Trophoblast cell (in vitro differentiated cells and primary cell): ENCODE measurements around the gene COL19A1.

Experiments used
- DNase-seq, 2 donors: peaks; one replicate each; pipeline ENCODE4 v3.0.0-alpha.2; 2016
- H2AFZ ChIP-seq: 2 replicates; pipeline ENCODE4 v1.6.1; 2013; ENCODE audit warnings: low read length, moderate library complexity, mild to moderate bottlenecking; ENCODE audit not compliant: insufficient read depth, poor library complexity
- H2AK5ac ChIP-seq: 2 replicates; pipeline ENCODE4 v1.6.1; 2013; ENCODE audit warnings: mild to moderate bottlenecking, low read length
- H2BK120ac ChIP-seq: 2 replicates; pipeline ENCODE4 v1.6.1; 2013; ENCODE audit warnings: low read length, mild to moderate bottlenecking, moderate library complexity; ENCODE audit not compliant: insufficient read depth, poor library complexity
- H2BK12ac ChIP-seq: 2 replicates; pipeline ENCODE4 v1.6.1; 2013; ENCODE audit warnings: mild to moderate bottlenecking, low read length, moderate library complexity
- H2BK5ac ChIP-seq: 2 replicates; pipeline ENCODE4 v1.6.1; 2013; ENCODE audit warnings: low read length, low read depth, moderate library complexity, mild to moderate bottlenecking; ENCODE audit not compliant: poor library complexity
- H3K14ac ChIP-seq: 2 replicates; pipeline ENCODE4 v1.6.1; 2013; ENCODE audit warnings: mild to moderate bottlenecking, low read length
- H3K18ac ChIP-seq: 2 replicates; pipeline ENCODE4 v1.6.1; 2013; ENCODE audit warnings: mild to moderate bottlenecking, low read length
- H3K23ac ChIP-seq: 2 replicates; pipeline ENCODE4 v1.6.1; 2013; ENCODE audit warnings: low read length
- H3K27ac ChIP-seq: 2 replicates; pipeline ENCODE4 v1.5.1; 2013; ENCODE audit warnings: low read depth, mild to moderate bottlenecking, inconsistent platforms, low read length, moderate library complexity
- H3K27me3 ChIP-seq: 2 replicates; pipeline ENCODE4 v1.6.1; 2013; ENCODE audit warnings: inconsistent platforms, mild to moderate bottlenecking, low read length, moderate library complexity; ENCODE audit not compliant: insufficient read depth
- H3K36me3 ChIP-seq, 2 experiments: 1 replicate in 1 of 2; 2 replicates in 1 of 2; pipeline ENCODE4 v1.6.1; 2013; ENCODE audit warnings: low read length in 2 of 2, mild to moderate bottlenecking in 2 of 2, moderate library complexity in 1 of 2; ENCODE audit not compliant: insufficient read depth in 2 of 2, control insufficient read depth in 1 of 2
- H3K4ac ChIP-seq: 2 replicates; pipeline ENCODE4 v1.6.1; 2013; ENCODE audit warnings: low read depth, mild to moderate bottlenecking, low read length, moderate library complexity
- H3K4me1 ChIP-seq, 2 experiments: 1 replicate in 1 of 2; 2 replicates in 1 of 2; pipeline ENCODE4 v1.6.1; 2013; ENCODE audit warnings: low read length in 2 of 2, mild to moderate bottlenecking in 2 of 2, moderate library complexity in 1 of 2; ENCODE audit not compliant: insufficient read depth in 2 of 2, control insufficient read depth in 1 of 2
- H3K4me2 ChIP-seq: 2 replicates; pipeline ENCODE4 v1.6.1; 2013; ENCODE audit warnings: inconsistent platforms, mild to moderate bottlenecking, low read length, moderate library complexity
- H3K4me3 ChIP-seq: 2 replicates; pipeline ENCODE4 v1.5.1; 2013; ENCODE audit warnings: mild to moderate bottlenecking, low read depth, low read length, inconsistent platforms
- H3K79me1 ChIP-seq: one replicate; pipeline ENCODE4 v1.6.1; 2013; ENCODE audit warnings: low read length
- H3K79me2 ChIP-seq: 2 replicates; pipeline ENCODE4 v1.6.1; 2013; ENCODE audit warnings: low read length, mild to moderate bottlenecking; ENCODE audit not compliant: control insufficient read depth, insufficient read depth, poor library complexity
- H3K9ac ChIP-seq: 2 replicates; pipeline ENCODE4 v1.6.1; 2013; ENCODE audit warnings: mild to moderate bottlenecking, low read length
- H3K9me3 ChIP-seq: 2 replicates; pipeline ENCODE4 v1.6.1; 2013; ENCODE audit warnings: low read depth, mild to moderate bottlenecking, control low read depth, inconsistent platforms, low read length; ENCODE audit not compliant: insufficient read depth
- H4K12ac ChIP-seq: 2 replicates; pipeline ENCODE4 v1.6.1; 2013; ENCODE audit warnings: low read depth, mild to moderate bottlenecking, low read length, moderate library complexity
- H4K8ac ChIP-seq: 2 replicates; pipeline ENCODE4 v1.6.1; 2013; ENCODE audit warnings: low read depth, mild to moderate bottlenecking, low read length, moderate library complexity
- H4K91ac ChIP-seq: one replicate; pipeline ENCODE4 v1.6.1; 2013; ENCODE audit warnings: low read depth, mild to moderate bottlenecking, low read length, moderate library complexity
- WGBS: extraction: QIAGEN DNeasy Blood & Tissue Kit; methylation state at CpG from one replicate; pipeline ENCODE4 v1.1.7; 2013; ENCODE audit warnings: missing lambda C conversion rate; ENCODE audit not compliant: insufficient read length, insufficient coverage; ENCODE audit errors: extremely low coverage; 5-methylcytosine and 5-hydroxymethylcytosine counted together

The COL19A1 gene

DNA sequence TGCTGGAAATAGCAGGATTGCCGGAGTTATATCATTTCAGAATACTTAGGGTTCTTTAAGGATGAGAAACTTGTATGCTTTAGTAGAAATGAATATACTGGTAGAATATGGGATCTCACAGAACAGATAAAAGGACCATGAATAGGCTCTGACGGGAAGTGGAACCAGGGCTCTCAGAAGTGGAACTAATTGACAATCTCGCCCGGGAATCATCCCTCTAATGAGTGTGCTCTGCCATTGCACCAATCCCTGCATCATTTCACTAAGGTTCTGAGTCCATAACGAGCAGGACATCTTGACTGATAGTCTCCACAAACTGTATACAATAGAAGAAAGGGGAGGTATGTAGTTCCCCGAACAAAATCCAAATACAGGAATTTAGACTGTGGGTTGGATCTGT is 286.4 kb downstream of the COL19A1 start:
- no peak overlapping the region for H3K9ac ChIP-seq
- no CpG with 5 or more reads among the region's 6 CpGs for WGBS
- H4K12ac ChIP-seq, result no peak overlapping the region
- no peak overlapping the region for H3K4me2 ChIP-seq
- no peaks in the 10 kb centered on the region for H3K4me1 ChIP-seq
- no peak for DNase-seq
- H3K79me1 ChIP-seq, result no peaks in the 10 kb centered on the region
- no peaks in the 10 kb centered on the region for H3K9me3 ChIP-seq
- no peaks in the 10 kb centered on the region for H3K36me3 ChIP-seq
- no peak overlapping the region for H3K4me3 ChIP-seq
- H2BK5ac ChIP-seq, result no peak overlapping the region
- H2AFZ ChIP-seq, result no peak overlapping the region
- H3K14ac ChIP-seq, result no peak overlapping the region
- H2AK5ac ChIP-seq, result no peak overlapping the region
- H2BK120ac ChIP-seq, result no peak overlapping the region
- no peaks in the 10 kb centered on the region for H3K79me2 ChIP-seq
- H4K8ac ChIP-seq, result no peak overlapping the region
- H2BK12ac ChIP-seq, result no peak overlapping the region
- H3K27ac ChIP-seq, result no peak overlapping the region
- no peak overlapping the region for H3K23ac ChIP-seq
- H3K4ac ChIP-seq, result no peak overlapping the region
- H3K18ac ChIP-seq, result no peak overlapping the region
- H3K27me3 ChIP-seq, result no peaks in the 10 kb centered on the region
- H4K91ac ChIP-seq, result no peak overlapping the region

- no peak overlapping the region for H2BK120ac ChIP-seq
- H2AFZ ChIP-seq, result no peak overlapping the region
- no peak overlapping the region for H4K8ac ChIP-seq
- no peak overlapping the region for H3K27ac ChIP-seq
- no peaks in the 10 kb centered on the region for H3K9me3 ChIP-seq
- no peaks in the 10 kb centered on the region for H3K79me2 ChIP-seq
- no peaks in the 10 kb centered on the region for H3K36me3 ChIP-seq
- H3K4me1 ChIP-seq, result no peaks in the 10 kb centered on the region
- H4K12ac ChIP-seq, result no peak overlapping the region
- no peak overlapping the region for H3K18ac ChIP-seq
- no peak overlapping the region for H2BK5ac ChIP-seq
- H4K91ac ChIP-seq, result no peak overlapping the region
- H3K4me2 ChIP-seq, result no peak overlapping the region
- no peak overlapping the region for H3K23ac ChIP-seq
- H3K4ac ChIP-seq, result no peak overlapping the region
- no peak overlapping the region for H3K9ac ChIP-seq
- H2BK12ac ChIP-seq, result no peak overlapping the region
- no CpG with 5 or more reads among the region's 1 CpG for WGBS
- no peaks in the 10 kb centered on the region for H3K27me3 ChIP-seq
- DNase-seq, result no peak
- H3K14ac ChIP-seq, result no peak overlapping the region
- H3K79me1 ChIP-seq, result no peaks in the 10 kb centered on the region
- H2AK5ac ChIP-seq, result no peak overlapping the region
- H3K4me3 ChIP-seq, result no peak overlapping the region
These were observed 290.7 kb downstream of the COL19A1 start for GRCh38 chr6:70157086-70157485.

DNA sequence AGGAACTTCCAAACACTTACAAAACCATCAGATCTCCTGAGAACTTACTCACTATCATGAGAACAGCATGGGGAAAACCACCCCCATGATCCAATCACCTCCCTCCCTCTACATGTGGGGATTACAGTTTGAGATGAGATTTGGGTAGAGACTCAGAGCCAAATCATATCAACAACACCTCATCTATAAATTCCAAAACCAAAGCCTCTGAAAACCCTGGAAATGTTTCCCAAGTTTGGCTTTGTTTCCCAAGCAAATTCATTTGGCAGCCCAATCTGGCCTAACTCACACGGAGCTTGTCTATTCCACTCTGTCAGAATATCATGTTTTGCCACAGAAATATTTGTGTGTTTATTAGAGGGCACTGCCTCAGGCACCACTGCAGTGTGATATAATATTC is 293.9 kb downstream of the COL19A1 start:
- Histone ChIP-seq H2AFZ (no peak overlapping the region), H2BK5ac (no peak overlapping the region), H4K12ac (no peak overlapping the region), H2BK120ac (no peak overlapping the region), H4K91ac (no peak overlapping the region), H4K8ac (no peak overlapping the region), H3K9me3 (no peaks in the 10 kb centered on the region), H3K4me3 (no peak overlapping the region), H3K4me1 (no peaks in the 10 kb centered on the region), H2BK12ac (no peak overlapping the region), H3K79me1 (no peaks in the 10 kb centered on the region), H3K4me2 (no peak overlapping the region), H3K4ac (no peak overlapping the region), H3K14ac (no peak overlapping the region), H3K23ac (no peak overlapping the region), H2AK5ac (no peak overlapping the region), H3K27ac (no peak overlapping the region), H3K27me3 (no peaks in the 10 kb centered on the region), H3K9ac (no peak overlapping the region), H3K18ac (no peak overlapping the region), H3K36me3 (no peaks in the 10 kb centered on the region), H3K79me2 (no peaks in the 10 kb centered on the region)
- no CpG with 5 or more reads among the region's 1 CpG for WGBS
- DNase-seq, result no peak

DNA sequence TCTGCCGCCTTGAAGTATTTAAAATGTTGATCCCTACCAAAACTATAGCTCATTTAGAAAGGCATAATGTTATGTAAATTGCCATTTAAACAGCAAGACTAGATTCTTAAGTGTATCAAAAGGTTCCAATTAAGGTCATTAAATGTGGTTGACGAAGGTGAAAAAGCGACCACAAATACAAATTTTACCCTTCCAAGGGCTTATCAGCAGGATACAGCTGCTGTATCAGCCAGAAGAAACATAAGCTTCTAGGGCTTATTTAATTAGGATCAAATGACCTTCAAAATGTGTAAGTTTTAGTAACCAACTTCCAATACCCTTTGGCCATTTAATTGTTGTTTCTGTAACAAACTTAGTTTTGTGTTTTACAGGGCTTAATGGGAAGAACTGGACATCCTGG is 296.6 kb downstream of the COL19A1 start:
- Histone ChIP-seq H3K27ac (no peak overlapping the region), H4K12ac (no peak overlapping the region), H3K4me1 (no peaks in the 10 kb centered on the region), H3K79me2 (no peaks in the 10 kb centered on the region), H2AK5ac (no peak overlapping the region), H3K4me3 (no peak overlapping the region), H3K18ac (no peak overlapping the region), H3K4me2 (no peak overlapping the region), H3K9me3 (no peaks in the 10 kb centered on the region), H4K8ac (no peak overlapping the region), H2BK120ac (no peak overlapping the region), H3K14ac (no peak overlapping the region), H2AFZ (no peak overlapping the region), H3K27me3 (no peaks in the 10 kb centered on the region), H3K4ac (no peak overlapping the region), H3K23ac (no peak overlapping the region), H3K9ac (no peak overlapping the region), H2BK12ac (no peak overlapping the region), H3K79me1 (no peaks in the 10 kb centered on the region), H4K91ac (no peak overlapping the region), H2BK5ac (no peak overlapping the region), H3K36me3 (no peaks in the 10 kb centered on the region)
- WGBS, result no CpG with 5 or more reads among the region's 3 CpGs
- DNase-seq, result no peak
